ENCODE measurements around the gene P2RY11.

DNA sequence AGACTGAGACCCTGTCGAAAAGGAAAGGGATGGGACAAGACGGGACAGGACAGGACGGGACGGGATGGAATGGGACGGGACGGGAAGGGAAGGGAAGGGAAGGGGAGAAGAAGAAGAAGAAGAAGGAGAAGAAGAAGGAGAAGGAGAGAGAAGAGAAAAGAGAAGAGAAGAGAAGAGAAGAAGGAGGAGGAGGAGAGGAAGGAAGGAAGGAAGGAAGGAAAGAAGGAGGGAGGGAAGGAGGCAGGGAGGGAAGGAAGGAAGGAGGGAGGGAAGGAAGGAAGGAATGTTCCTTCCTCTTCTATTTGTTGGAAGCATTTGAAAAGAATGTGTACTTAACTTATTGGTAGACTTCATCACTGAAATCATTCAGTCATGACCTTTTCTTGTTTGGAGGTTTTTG lies 35.0 kb upstream of the P2RY11 start:
- TF ChIP-seq SP1 (IDR thresholded peaks at IDR 0.05) (no peak), HDGF (IDR thresholded peaks at IDR 0.05; ENCODE audit: borderline replicate concordance) (no peak), ARNT (IDR thresholded peaks at IDR 0.05) (no peak), ELF4 (IDR thresholded peaks at IDR 0.05) (no peak), BHLHE40 (IDR thresholded peaks at IDR 0.05; ENCODE audit: borderline replicate concordance) (no peak), SUZ12 (IDR thresholded peaks at IDR 0.05) (no peak), FOXK2 (IDR thresholded peaks at IDR 0.05) (no peak), NFRKB (IDR thresholded peaks at IDR 0.05) (no peak)

All from HEK293T (cell line).